ENCODE results near the gene CCDC8. TPM values are rescaled to one million over a fixed set of nuclear protein-coding genes. Genes with fewer than 3 reads are reported as not detected.

Gene CCDC8
- total and polyA plus RNA-seq, 2 experiments from 2014 or later, result 5.6 to 16.5 TPM

DNA sequence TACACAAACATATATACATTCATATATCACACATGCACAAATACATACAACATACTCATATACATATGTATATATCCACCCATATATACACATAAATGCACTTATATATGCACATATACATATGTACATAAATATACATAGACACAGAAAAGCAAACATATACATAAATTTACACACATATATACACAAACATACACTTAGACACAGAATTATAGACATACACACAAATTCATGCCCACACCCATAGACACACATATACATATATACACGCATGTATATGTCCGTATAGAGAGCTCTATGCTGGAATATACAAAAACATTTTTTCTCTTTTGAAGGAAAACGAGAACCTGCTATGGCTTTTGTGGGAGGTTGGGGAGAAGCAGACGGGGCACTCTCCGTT, 37.4 kb upstream of the CCDC8 start:
- Histone ChIP-seq H3K4me3 (no peak overlapping the region), H3K36me3 (ENCODE audit: insufficient read depth) (no peaks in the 10 kb centered on the region), H4K20me1 (replicated peaks; ENCODE audit: insufficient read depth) (no peaks in the 10 kb centered on the region; the same call in 1 of the 2 replicates), H3K4me1 (ENCODE audit: insufficient read depth) (no peaks in the 10 kb centered on the region), H2AFZ (no peak overlapping the region), H3K79me2 (replicated peaks; ENCODE audit: insufficient read depth) (no peaks in the 10 kb centered on the region), H3K27me3 (ENCODE audit: insufficient read depth) (no peaks in the 10 kb centered on the region), H3K9me2 (ENCODE audit: insufficient read depth) (no peaks in the 10 kb centered on the region), H3F3A (replicated peaks; ENCODE audit: low read depth) (no peaks in the 10 kb centered on the region), H3K4me2 (no peak overlapping the region), H3K27ac (ENCODE audit: low read depth) (no peak overlapping the region)
- ATAC-seq (no peak), DNase-seq (ENCODE audit: low spot score) (no peak)
- TF ChIP-seq STAT1 (IDR thresholded peaks at IDR 0.05; ENCODE audit: unreplicated experiment) (no peak), CREB1 (CRISPR knock-in tag; IDR thresholded peaks at IDR 0.05; ENCODE audit: low read depth) (no peak), ZNF331 (CRISPR knock-in tag; IDR thresholded peaks at IDR 0.05; ENCODE audit: low read depth) (no peak), EZH2phosphoT487 (IDR thresholded peaks at IDR 0.05; ENCODE audit: unreplicated experiment) (no peak)
- TF ChIP-seq, protein P1, sequence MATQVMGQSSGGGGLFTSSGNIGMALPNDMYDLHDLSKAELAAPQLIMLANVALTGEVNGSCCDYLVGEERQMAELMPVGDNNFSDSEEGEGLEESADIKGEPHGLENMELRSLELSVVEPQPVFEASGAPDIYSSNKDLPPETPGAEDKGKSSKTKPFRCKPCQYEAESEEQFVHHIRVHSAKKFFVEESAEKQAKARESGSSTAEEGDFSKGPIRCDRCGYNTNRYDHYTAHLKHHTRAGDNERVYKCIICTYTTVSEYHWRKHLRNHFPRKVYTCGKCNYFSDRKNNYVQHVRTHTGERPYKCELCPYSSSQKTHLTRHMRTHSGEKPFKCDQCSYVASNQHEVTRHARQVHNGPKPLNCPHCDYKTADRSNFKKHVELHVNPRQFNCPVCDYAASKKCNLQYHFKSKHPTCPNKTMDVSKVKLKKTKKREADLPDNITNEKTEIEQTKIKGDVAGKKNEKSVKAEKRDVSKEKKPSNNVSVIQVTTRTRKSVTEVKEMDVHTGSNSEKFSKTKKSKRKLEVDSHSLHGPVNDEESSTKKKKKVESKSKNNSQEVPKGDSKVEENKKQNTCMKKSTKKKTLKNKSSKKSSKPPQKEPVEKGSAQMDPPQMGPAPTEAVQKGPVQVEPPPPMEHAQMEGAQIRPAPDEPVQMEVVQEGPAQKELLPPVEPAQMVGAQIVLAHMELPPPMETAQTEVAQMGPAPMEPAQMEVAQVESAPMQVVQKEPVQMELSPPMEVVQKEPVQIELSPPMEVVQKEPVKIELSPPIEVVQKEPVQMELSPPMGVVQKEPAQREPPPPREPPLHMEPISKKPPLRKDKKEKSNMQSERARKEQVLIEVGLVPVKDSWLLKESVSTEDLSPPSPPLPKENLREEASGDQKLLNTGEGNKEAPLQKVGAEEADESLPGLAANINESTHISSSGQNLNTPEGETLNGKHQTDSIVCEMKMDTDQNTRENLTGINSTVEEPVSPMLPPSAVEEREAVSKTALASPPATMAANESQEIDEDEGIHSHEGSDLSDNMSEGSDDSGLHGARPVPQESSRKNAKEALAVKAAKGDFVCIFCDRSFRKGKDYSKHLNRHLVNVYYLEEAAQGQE (IDR thresholded peaks at IDR 0.05; ENCODE audit: unreplicated experiment), result no peak
- TF ChIP-seq, protein P2, sequence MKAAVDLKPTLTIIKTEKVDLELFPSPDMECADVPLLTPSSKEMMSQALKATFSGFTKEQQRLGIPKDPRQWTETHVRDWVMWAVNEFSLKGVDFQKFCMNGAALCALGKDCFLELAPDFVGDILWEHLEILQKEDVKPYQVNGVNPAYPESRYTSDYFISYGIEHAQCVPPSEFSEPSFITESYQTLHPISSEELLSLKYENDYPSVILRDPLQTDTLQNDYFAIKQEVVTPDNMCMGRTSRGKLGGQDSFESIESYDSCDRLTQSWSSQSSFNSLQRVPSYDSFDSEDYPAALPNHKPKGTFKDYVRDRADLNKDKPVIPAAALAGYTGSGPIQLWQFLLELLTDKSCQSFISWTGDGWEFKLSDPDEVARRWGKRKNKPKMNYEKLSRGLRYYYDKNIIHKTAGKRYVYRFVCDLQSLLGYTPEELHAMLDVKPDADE (IDR thresholded peaks at IDR 0.05), result no peak
- H3K27ac Mint-ChIP-seq, result no peak overlapping the region
- peaks cover 7% of the 10 kb centered on the region; the same call in 2 of the 3 replicates for H3K9me3 Mint-ChIP-seq
- H3K27me3 Mint-ChIP-seq (ENCODE audit: insufficient read depth, low read depth, poor library complexity), result no peaks in the 10 kb centered on the region
- H3K4me3 Mint-ChIP-seq, result no peak overlapping the region
- H3K4me1 Mint-ChIP-seq, result no peaks in the 10 kb centered on the region
- no peaks in the 10 kb centered on the region for H3K36me3 Mint-ChIP-seq (ENCODE audit: low read depth)

DNA sequence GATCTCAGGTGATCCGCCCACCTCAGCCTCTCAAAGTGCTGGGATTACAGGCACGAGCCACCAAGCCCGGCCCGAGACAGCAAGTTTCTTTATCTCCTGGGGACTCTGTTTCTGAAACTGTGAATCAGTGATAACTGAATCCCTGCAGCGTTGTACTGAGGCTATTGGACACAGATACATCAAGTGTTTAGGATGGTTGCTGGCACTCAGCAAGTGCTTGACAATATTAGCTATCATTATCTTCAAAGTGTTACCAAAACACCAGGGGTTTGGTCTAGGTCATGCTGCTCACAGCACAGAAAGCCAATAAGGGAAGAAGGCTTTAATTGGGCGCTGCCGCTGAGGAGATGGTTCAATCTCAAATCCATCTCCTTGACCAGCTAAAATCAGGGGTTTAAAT, 35.9 kb upstream of the CCDC8 start:
- Histone ChIP-seq H3F3A (replicated peaks; ENCODE audit: low read depth) (no peaks in the 10 kb centered on the region), H3K4me2 (no peak overlapping the region), H3K36me3 (ENCODE audit: insufficient read depth) (no peaks in the 10 kb centered on the region), H2AFZ (no peak overlapping the region), H3K9me2 (ENCODE audit: insufficient read depth) (no peaks in the 10 kb centered on the region), H3K4me3 (no peak overlapping the region), H3K4me1 (ENCODE audit: insufficient read depth) (no peaks in the 10 kb centered on the region), H4K20me1 (replicated peaks; ENCODE audit: insufficient read depth) (no peaks in the 10 kb centered on the region; the same call in 1 of the 2 replicates), H3K79me2 (replicated peaks; ENCODE audit: insufficient read depth) (no peaks in the 10 kb centered on the region), H3K27ac (ENCODE audit: low read depth) (no peak overlapping the region), H3K27me3 (ENCODE audit: insufficient read depth) (no peaks in the 10 kb centered on the region)
- H3K9me3 Mint-ChIP-seq, result peaks cover 7% of the 10 kb centered on the region; the same call in 2 of the 3 replicates
- no peaks in the 10 kb centered on the region for H3K4me1 Mint-ChIP-seq
- H3K4me3 Mint-ChIP-seq, result no peak overlapping the region
- no peaks in the 10 kb centered on the region for H3K27me3 Mint-ChIP-seq (ENCODE audit: insufficient read depth, low read depth, poor library complexity)
- H3K27ac Mint-ChIP-seq, result no peak overlapping the region
- no peak for DNase-seq (ENCODE audit: low spot score)
- no peak for ATAC-seq
- no peaks in the 10 kb centered on the region for H3K36me3 Mint-ChIP-seq (ENCODE audit: low read depth)
- TF ChIP-seq, protein P3, sequence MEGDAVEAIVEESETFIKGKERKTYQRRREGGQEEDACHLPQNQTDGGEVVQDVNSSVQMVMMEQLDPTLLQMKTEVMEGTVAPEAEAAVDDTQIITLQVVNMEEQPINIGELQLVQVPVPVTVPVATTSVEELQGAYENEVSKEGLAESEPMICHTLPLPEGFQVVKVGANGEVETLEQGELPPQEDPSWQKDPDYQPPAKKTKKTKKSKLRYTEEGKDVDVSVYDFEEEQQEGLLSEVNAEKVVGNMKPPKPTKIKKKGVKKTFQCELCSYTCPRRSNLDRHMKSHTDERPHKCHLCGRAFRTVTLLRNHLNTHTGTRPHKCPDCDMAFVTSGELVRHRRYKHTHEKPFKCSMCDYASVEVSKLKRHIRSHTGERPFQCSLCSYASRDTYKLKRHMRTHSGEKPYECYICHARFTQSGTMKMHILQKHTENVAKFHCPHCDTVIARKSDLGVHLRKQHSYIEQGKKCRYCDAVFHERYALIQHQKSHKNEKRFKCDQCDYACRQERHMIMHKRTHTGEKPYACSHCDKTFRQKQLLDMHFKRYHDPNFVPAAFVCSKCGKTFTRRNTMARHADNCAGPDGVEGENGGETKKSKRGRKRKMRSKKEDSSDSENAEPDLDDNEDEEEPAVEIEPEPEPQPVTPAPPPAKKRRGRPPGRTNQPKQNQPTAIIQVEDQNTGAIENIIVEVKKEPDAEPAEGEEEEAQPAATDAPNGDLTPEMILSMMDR (conservative IDR thresholded peaks at IDR 0.05; ENCODE audit: low read depth in 2 of 2), result no peak
- no peak for TF ChIP-seq EZH2phosphoT487 (IDR thresholded peaks at IDR 0.05; ENCODE audit: unreplicated experiment)
- no peak for TF ChIP-seq ZNF114 (CRISPR knock-in tag; IDR thresholded peaks at IDR 0.05)
- TF ChIP-seq, protein P2 (IDR thresholded peaks at IDR 0.05), result no peak
- TF ChIP-seq POLR2AphosphoS5 (IDR thresholded peaks at IDR 0.05; ENCODE audit: low read depth), result no peak
- TF ChIP-seq CREB1 (CRISPR knock-in tag; IDR thresholded peaks at IDR 0.05; ENCODE audit: low read depth), result no peak
